CD4-positive, CD25-positive, alpha-beta regulatory T cell (primary cell): Measurements from ENCODE around the gene KRTAP15-1. TPM values are rescaled to one million over a fixed set of nuclear protein-coding genes. Genes with fewer than 3 reads are reported as not detected.

ENCODE experiments used
- ATAC-seq, 2 donors: fragments of 150-1000 bp; cut with Tn5 transposase; one replicate each; pipeline ENCODE4 v1.10.0; 2021; ENCODE audit warnings: low read depth in 2 of 2, moderate number of reproducible peaks in 2 of 2, moderate library complexity in 1 of 2
- DNase-seq, 3 donors: peaks; one replicate each; pipeline versions ENCODE4 v3.0.0 to v3.0.0-alpha.2; 2012 to 2022; ENCODE audit warnings: mixed read lengths in 1 of 3
- H3K27ac ChIP-seq: one replicate; pipeline ENCODE4 v1.7.0; 2013; ENCODE audit warnings: mild to moderate bottlenecking, low read length; ENCODE audit not compliant: insufficient read depth, poor library complexity, severe bottlenecking
- H3K27me3 ChIP-seq: one replicate; pipeline ENCODE4 v1.7.0; 2013; ENCODE audit warnings: low read length; ENCODE audit not compliant: control insufficient read depth, insufficient read depth
- H3K36me3 ChIP-seq: one replicate; pipeline ENCODE4 v1.7.0; 2013; ENCODE audit warnings: mild to moderate bottlenecking, low read length, moderate library complexity; ENCODE audit not compliant: control insufficient read depth, insufficient read depth
- H3K4me1 ChIP-seq: 2 replicates; pipeline ENCODE4 v1.7.0; 2013; ENCODE audit warnings: mild to moderate bottlenecking, low read length; ENCODE audit not compliant: insufficient read depth, control insufficient read depth, poor library complexity, severe bottlenecking
- H3K4me3 ChIP-seq: one replicate; pipeline ENCODE4 v1.7.0; 2013; ENCODE audit warnings: low read depth, mild to moderate bottlenecking, low read length, moderate library complexity
- H3K9me3 ChIP-seq, 2 experiments: 1 replicate in 1 of 2; 2 replicates in 1 of 2; pipeline ENCODE4 v1.7.0; 2013; ENCODE audit warnings: low read length in 2 of 2, mild to moderate bottlenecking in 1 of 2, moderate library complexity in 1 of 2; ENCODE audit not compliant: control insufficient read depth in 2 of 2
- H3K27ac Mint-ChIP-seq, 3 donors: one replicate each; pipeline ENCODE4 v1.8.0; 2020 to 2022; ENCODE audit warnings: mild to moderate bottlenecking in 3 of 3, mixed read lengths in 3 of 3, moderate library complexity in 2 of 3
- H3K27me3 Mint-ChIP-seq: one replicate; pipeline ENCODE4 v1.8.0; 2022; ENCODE audit warnings: mild to moderate bottlenecking, mixed read lengths
- H3K36me3 Mint-ChIP-seq: one replicate; pipeline ENCODE4 v1.8.0; 2020; ENCODE audit warnings: mixed read lengths
- H3K4me1 Mint-ChIP-seq, 4 donors: one replicate each; pipeline ENCODE4 v1.8.0; 2020 to 2022; ENCODE audit warnings: mixed read lengths in 4 of 4, mild to moderate bottlenecking in 1 of 4
- H3K4me3 Mint-ChIP-seq, 4 donors: one replicate each; pipeline ENCODE4 v1.8.0; 2020 to 2022; ENCODE audit warnings: mild to moderate bottlenecking in 4 of 4, mixed read lengths in 4 of 4, moderate library complexity in 3 of 4
- H3K9me3 Mint-ChIP-seq, 7 donors: one replicate each; pipeline ENCODE4 v1.8.0; 2020 to 2022; ENCODE audit warnings: mixed read lengths in 7 of 7, mild to moderate bottlenecking in 3 of 7, moderate library complexity in 2 of 7
- polyA plus RNA-seq, 4 donors: library from polyadenylated mRNA; unstranded; fragments of 300-500 nt; fragmentation: Illumina TruSeq; gene quantifications; one replicate each; pipeline ENCODE4 v1.2.3, GENCODE V29; 2021
- total RNA-seq: library from RNA; stranded (reverse); gene quantifications from one replicate; pipeline ENCODE4 v1.2.3, GENCODE V29; 2022

KRTAP15-1 gene
- total and polyA plus RNA-seq, 5 donors from 2014 or later: not detected

- Histone ChIP-seq H3K9me3 (no peaks in the 10 kb centered on the region), H3K27me3 (peaks cover 2% of the 10 kb centered on the region), H3K4me3 (no peak within 1 kb of the TSS), H3K4me1 (no peaks in the 10 kb centered on the region), H3K36me3 (no peaks in the 10 kb centered on the region), H3K27ac (no peak within 1 kb of the TSS)
- ATAC-seq (no peak), DNase-seq (no peak)
- H3K36me3 Mint-ChIP-seq: no peaks in the 10 kb centered on the region
- no peak within 1 kb of the TSS for H3K4me3 Mint-ChIP-seq
- H3K4me1 Mint-ChIP-seq: no peaks in the 10 kb centered on the region
- no peak within 1 kb of the TSS for H3K27ac Mint-ChIP-seq
- H3K9me3 Mint-ChIP-seq: peaks cover 0 to 3% (median 0%) of the 10 kb centered on the region in 7 donors
- H3K27me3 Mint-ChIP-seq: no peaks in the 10 kb centered on the region
Measured at GRCh38 chr21:30430170-30430655, 9.9 kb upstream of the KRTAP15-1 start, which contains the start of gene KRTAP13-4. Gene KRTAP13-4 (plus strand): TSS chr21:30430220. CDS start chr21:30430276, 56 bp downstream.

- no peak overlapping the region for H3K4me3 Mint-ChIP-seq
- DNase-seq: peak in 2 of 3 donors; percentile 2 to 18
- Histone ChIP-seq H3K9me3 (no peaks in the 10 kb centered on the region), H3K4me3 (no peak overlapping the region), H3K4me1 (no peaks in the 10 kb centered on the region), H3K27me3 (peaks cover 2% of the 10 kb centered on the region), H3K36me3 (no peaks in the 10 kb centered on the region), H3K27ac (no peak overlapping the region)
- peaks cover 0 to 2% (median 0%) of the 10 kb centered on the region in 7 donors for H3K9me3 Mint-ChIP-seq
- no peak for ATAC-seq
- no peaks in the 10 kb centered on the region for H3K4me1 Mint-ChIP-seq
- H3K27ac Mint-ChIP-seq: no peak overlapping the region
- H3K27me3 Mint-ChIP-seq: peaks cover 7% of the 10 kb centered on the region
- H3K36me3 Mint-ChIP-seq: no peaks in the 10 kb centered on the region
Measured at GRCh38 chr21:30434033-30434631, 5.9 kb upstream of the KRTAP15-1 start.

DNA sequence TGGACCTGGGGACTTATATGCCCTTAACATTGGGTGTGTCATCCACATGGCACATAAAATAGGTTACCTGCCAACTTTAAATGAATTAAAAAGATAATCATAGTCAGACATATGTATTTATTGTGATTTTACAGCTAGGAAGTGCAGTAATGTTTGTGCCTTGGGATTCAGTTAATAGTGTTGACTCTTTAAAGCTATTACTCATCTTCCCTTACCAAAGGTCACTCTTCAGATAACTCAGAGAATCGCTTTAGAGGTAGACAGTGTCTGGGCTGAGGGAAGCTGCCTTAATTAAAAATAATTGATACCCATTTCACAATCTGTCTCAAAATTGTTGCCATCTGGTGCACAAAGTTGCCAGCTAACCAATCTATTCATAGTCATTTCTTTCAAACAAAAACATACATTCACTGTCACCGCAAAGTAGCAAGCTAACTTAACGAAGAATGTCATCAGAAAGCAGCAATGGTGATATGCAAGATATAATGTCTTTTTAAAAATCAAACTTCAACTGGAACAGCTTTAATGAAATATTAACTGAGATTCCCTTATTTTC, 3.0 kb upstream of the KRTAP15-1 start:
- H3K36me3 ChIP-seq: no peaks in the 10 kb centered on the region
- ATAC-seq: no peak
- peaks cover 7% of the 10 kb centered on the region for H3K27me3 Mint-ChIP-seq
- H3K27ac Mint-ChIP-seq: no peak overlapping the region
- H3K9me3 ChIP-seq: no peaks in the 10 kb centered on the region
- H3K9me3 Mint-ChIP-seq: peaks cover 0 to 6% (median 0%) of the 10 kb centered on the region in 7 donors
- H3K4me3 ChIP-seq: no peak overlapping the region
- H3K4me1 ChIP-seq: no peaks in the 10 kb centered on the region
- no peak overlapping the region for H3K27ac ChIP-seq
- H3K4me3 Mint-ChIP-seq: no peak overlapping the region
- H3K27me3 ChIP-seq: no peaks in the 10 kb centered on the region
- no peak for DNase-seq
- H3K36me3 Mint-ChIP-seq: no peaks in the 10 kb centered on the region
- H3K4me1 Mint-ChIP-seq: no peaks in the 10 kb centered on the region

DNA sequence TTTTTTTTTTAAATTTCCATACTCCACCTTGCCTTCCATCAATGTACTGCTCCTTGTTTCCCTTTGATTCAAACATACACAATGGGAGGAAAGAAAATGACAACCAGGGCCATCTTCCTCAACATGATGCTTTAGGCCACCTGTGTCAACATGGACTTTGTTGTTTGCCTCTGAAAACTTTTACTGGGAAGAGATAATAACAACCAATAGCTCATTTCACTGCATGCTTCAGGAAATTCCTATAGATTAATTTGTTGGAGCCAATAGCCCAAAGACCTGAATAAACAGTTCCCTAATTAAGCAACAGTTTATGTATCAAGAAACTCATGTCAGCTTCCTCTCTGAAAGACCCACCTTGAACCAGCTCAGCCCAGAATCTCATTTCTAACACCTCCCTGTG, 3.2 kb downstream of the KRTAP15-1 start:
- Mint-ChIP-seq H3K36me3 (no peaks in the 10 kb centered on the region), H3K27ac (no peak overlapping the region), H3K27me3 (no peaks in the 10 kb centered on the region), H3K4me3 (no peak overlapping the region), H3K9me3 (peaks cover 0 to 6% (median 0%) of the 10 kb centered on the region in 7 donors), H3K4me1 (no peaks in the 10 kb centered on the region)
- Histone ChIP-seq H3K36me3 (no peaks in the 10 kb centered on the region), H3K4me1 (no peaks in the 10 kb centered on the region), H3K27ac (no peak overlapping the region), H3K9me3 (no peaks in the 10 kb centered on the region), H3K4me3 (no peak overlapping the region), H3K27me3 (no peaks in the 10 kb centered on the region)
- ATAC-seq (no peak), DNase-seq (no peak)

DNA sequence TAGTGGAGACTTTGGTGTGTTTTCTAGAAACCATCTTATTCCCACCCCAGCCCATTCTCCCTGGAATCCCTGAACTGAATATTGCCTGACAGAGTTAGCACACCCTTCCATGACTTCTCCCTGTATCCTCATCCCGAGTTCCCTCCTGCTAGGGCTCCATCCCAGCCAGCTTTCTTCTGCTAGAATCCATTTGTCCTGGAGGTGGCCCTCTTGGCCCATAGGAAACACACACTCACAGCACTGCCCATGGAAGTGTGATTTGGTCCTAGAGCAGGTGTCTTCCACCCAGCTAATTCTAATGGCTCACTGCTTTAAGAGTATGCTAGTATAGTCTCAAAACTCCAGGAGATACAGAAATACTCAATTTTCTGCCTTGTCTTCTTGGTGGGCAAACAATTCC, 4.1 kb downstream of the KRTAP15-1 start:
- Mint-ChIP-seq H3K36me3 (no peaks in the 10 kb centered on the region), H3K27ac (no peak overlapping the region), H3K9me3 (peaks cover 0 to 6% (median 0%) of the 10 kb centered on the region in 7 donors), H3K4me1 (no peaks in the 10 kb centered on the region), H3K4me3 (no peak overlapping the region), H3K27me3 (no peaks in the 10 kb centered on the region)
- Histone ChIP-seq H3K27me3 (no peaks in the 10 kb centered on the region), H3K9me3 (no peaks in the 10 kb centered on the region), H3K36me3 (no peaks in the 10 kb centered on the region), H3K27ac (no peak overlapping the region), H3K4me1 (no peaks in the 10 kb centered on the region), H3K4me3 (no peak overlapping the region)
- ATAC-seq (no peak), DNase-seq (no peak)

DNA sequence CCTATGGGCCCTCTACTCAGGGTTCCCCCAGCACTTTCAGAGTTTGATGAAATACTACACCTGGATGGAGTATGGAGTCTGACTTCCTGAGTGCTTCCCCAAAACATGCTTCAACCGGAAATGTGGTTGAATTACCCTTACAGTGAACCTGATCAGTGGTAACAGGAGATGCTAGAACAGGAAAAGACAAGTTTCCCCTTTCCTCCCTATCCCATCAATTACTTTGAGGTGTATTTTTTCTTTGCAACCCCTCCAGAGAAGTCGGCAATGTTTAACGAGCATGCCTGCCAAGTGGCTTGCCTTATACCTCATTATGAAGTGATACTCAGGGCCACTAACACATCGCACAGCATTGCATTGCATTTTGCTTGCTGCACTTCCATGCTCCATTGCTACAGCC, 7.0 kb downstream of the KRTAP15-1 start:
- no peak for ATAC-seq
- no peaks in the 10 kb centered on the region for H3K36me3 Mint-ChIP-seq

DNA sequence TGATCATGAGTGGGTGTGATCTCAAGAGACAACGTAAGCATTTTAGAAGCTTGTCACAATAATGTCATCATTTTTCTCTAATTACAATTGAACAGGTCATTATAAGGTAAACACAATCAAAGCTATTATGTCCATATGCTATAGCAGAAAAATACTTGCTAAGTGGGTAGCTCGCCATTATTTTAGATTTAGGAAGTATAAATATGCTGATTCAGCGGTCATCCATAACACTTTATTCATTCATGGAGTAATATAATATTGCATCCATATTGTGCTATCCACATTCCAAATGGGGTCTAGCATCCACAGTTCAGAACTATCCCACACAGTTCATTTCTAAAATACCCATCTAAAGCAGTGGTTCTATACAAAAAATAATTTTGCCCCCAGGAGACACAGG, 8.4 kb downstream of the KRTAP15-1 start:
- no peak overlapping the region for H3K4me3 Mint-ChIP-seq
- H3K4me1 Mint-ChIP-seq: no peaks in the 10 kb centered on the region

More for the DNA sequence above, 7.0 kb downstream of the KRTAP15-1 start:
- peaks cover 0 to 4% (median 0%) of the 10 kb centered on the region in 7 donors for H3K9me3 Mint-ChIP-seq
- no peaks in the 10 kb centered on the region for H3K4me1 Mint-ChIP-seq
- H3K9me3 ChIP-seq: no peaks in the 10 kb centered on the region
- H3K27ac ChIP-seq: no peak overlapping the region
- no peaks in the 10 kb centered on the region for H3K36me3 ChIP-seq
- DNase-seq: no peak
- H3K27ac Mint-ChIP-seq: no peak overlapping the region
- H3K27me3 ChIP-seq: no peaks in the 10 kb centered on the region
- H3K4me1 ChIP-seq: no peaks in the 10 kb centered on the region
- no peak overlapping the region for H3K4me3 Mint-ChIP-seq
- H3K27me3 Mint-ChIP-seq: no peaks in the 10 kb centered on the region
- H3K4me3 ChIP-seq: no peak overlapping the region

GRCh38 chr21:30463713-30464112, 23.6 kb downstream of the KRTAP15-1 start:
- DNase-seq: peak in 1 of 3 donors; percentile 2
- H3K9me3 ChIP-seq: no peaks in the 10 kb centered on the region
- H3K27me3 ChIP-seq: no peaks in the 10 kb centered on the region
- H3K4me3 ChIP-seq: no peak overlapping the region
- no peak overlapping the region for H3K27ac Mint-ChIP-seq
- H3K9me3 Mint-ChIP-seq: peaks cover 0 to 3% (median 0%) of the 10 kb centered on the region in 7 donors
- H3K36me3 ChIP-seq: no peaks in the 10 kb centered on the region
- H3K36me3 Mint-ChIP-seq: no peaks in the 10 kb centered on the region
- H3K27ac ChIP-seq: no peak overlapping the region
- no peaks in the 10 kb centered on the region for H3K27me3 Mint-ChIP-seq
- no peak for ATAC-seq
- H3K4me3 Mint-ChIP-seq: no peak overlapping the region
- H3K4me1 ChIP-seq: no peaks in the 10 kb centered on the region
- no peaks in the 10 kb centered on the region for H3K4me1 Mint-ChIP-seq

More for the DNA sequence above, 8.4 kb downstream of the KRTAP15-1 start:
- Histone ChIP-seq H3K27ac (no peak overlapping the region), H3K36me3 (no peaks in the 10 kb centered on the region), H3K4me1 (no peaks in the 10 kb centered on the region), H3K4me3 (no peak overlapping the region), H3K27me3 (no peaks in the 10 kb centered on the region), H3K9me3 (no peaks in the 10 kb centered on the region)
- peaks cover 0 to 4% (median 0%) of the 10 kb centered on the region in 7 donors for H3K9me3 Mint-ChIP-seq
- ATAC-seq (no peak), DNase-seq (no peak)
- H3K27me3 Mint-ChIP-seq: no peaks in the 10 kb centered on the region
- no peak overlapping the region for H3K27ac Mint-ChIP-seq
- no peaks in the 10 kb centered on the region for H3K36me3 Mint-ChIP-seq
